BE2C (cell line): ENCODE data around the gene C1QTNF8.

Experiments
- DNase-seq: peaks from one replicate; pipeline ENCODE4 v3.0.0-alpha.2; 2020
- H3K27me3 ChIP-seq: fragments of 250-450 bp; sonication (Bioruptor Pico); 2 replicates; pipeline ENCODE4 v1.5.1; 2020; ENCODE audit warnings: mild to moderate bottlenecking
- H3K36me3 ChIP-seq: fragments of 250-450 bp; sonication (Bioruptor Pico); 2 replicates; pipeline ENCODE4 v1.5.1; 2020; ENCODE audit warnings: mild to moderate bottlenecking
- H3K4me1 ChIP-seq: fragments of 250-450 bp; sonication (Bioruptor Pico); 2 replicates; pipeline ENCODE4 v1.5.1; 2020
- H3K4me3 ChIP-seq: 2 replicates; pipeline ENCODE4 v1.5.1; 2011; ENCODE audit warnings: low read depth, low read length
- H3K9me3 ChIP-seq: fragments of 250-450 bp; sonication (Bioruptor Pico); 2 replicates; pipeline ENCODE4 v1.5.1; 2020
- CTCF ChIP-seq: IDR thresholded peaks from 2 replicates; pipeline ENCODE4 v1.5.1; 2012; ENCODE audit warnings: mild to moderate bottlenecking, low read depth, low read length

C1QTNF8 gene

GRCh38 chr16:1098266-1098991 lies 2.4 kb upstream of the C1QTNF8 start:
- H3K27me3 ChIP-seq = peaks cover 88% of the 10 kb centered on the region
- DNase-seq = no peak
- H3K9me3 ChIP-seq = no peaks in the 10 kb centered on the region
- no peak for TF ChIP-seq CTCF
- H3K36me3 ChIP-seq = no peaks in the 10 kb centered on the region
- no peak overlapping the region for H3K4me3 ChIP-seq
- no peaks in the 10 kb centered on the region for H3K4me1 ChIP-seq

- peaks cover 81% of the 10 kb centered on the region for H3K27me3 ChIP-seq
These were observed 1.8 kb upstream of the C1QTNF8 start for GRCh38 chr16:1097800-1098199.

GRCh38 chr16:1097156-1097555 lies 1.1 kb upstream of the C1QTNF8 start:
- H3K9me3 ChIP-seq = no peaks in the 10 kb centered on the region
- peaks cover 81% of the 10 kb centered on the region for H3K27me3 ChIP-seq
- DNase-seq = no peak
- TF ChIP-seq CTCF = no peak
- H3K4me3 ChIP-seq = no peak overlapping the region
- no peaks in the 10 kb centered on the region for H3K36me3 ChIP-seq
- no peaks in the 10 kb centered on the region for H3K4me1 ChIP-seq

More at GRCh38 chr16:1097800-1098199, 1.8 kb upstream of the C1QTNF8 start:
- DNase-seq = no peak
- no peaks in the 10 kb centered on the region for H3K9me3 ChIP-seq
- no peaks in the 10 kb centered on the region for H3K4me1 ChIP-seq
- no peaks in the 10 kb centered on the region for H3K36me3 ChIP-seq
- TF ChIP-seq CTCF = no peak
- H3K4me3 ChIP-seq = no peak overlapping the region

- DNase-seq = no peak
- Histone ChIP-seq H3K4me1 (no peaks in the 10 kb centered on the region), H3K9me3 (no peaks in the 10 kb centered on the region; the same call in 1 of the 2 replicates), H3K4me3 (no peak overlapping the region), H3K27me3 (peaks cover 76% of the 10 kb centered on the region), H3K36me3 (no peaks in the 10 kb centered on the region)
- no peak for TF ChIP-seq CTCF
These were observed 435 bp downstream of the C1QTNF8 start for GRCh38 chr16:1095450-1096168.

- Histone ChIP-seq H3K4me3 (no peak overlapping the region), H3K4me1 (no peaks in the 10 kb centered on the region; the same call in 1 of the 2 replicates), H3K27me3 (peaks cover 77% of the 10 kb centered on the region), H3K36me3 (no peaks in the 10 kb centered on the region), H3K9me3 (no peaks in the 10 kb centered on the region; the same call in 1 of the 2 replicates)
- no peak for TF ChIP-seq CTCF
- no peak for DNase-seq
These were observed 1.2 kb downstream of the C1QTNF8 start for GRCh38 chr16:1094601-1095449.
